NCI-H2107 (cell line): ENCODE results near the gene HEG1.

Source experiments
- DNase-seq: peaks from one replicate; lab custom pipeline; 2025; lab: John Stamatoyannopoulos, UW

HEG1 gene

GRCh38 chr3:125045194-125045593, 10.6 kb downstream of the HEG1 start:
- DNase-seq, result no peak

GRCh38 chr3:125043599-125044151, 12.1 kb downstream of the HEG1 start:
- no peak for DNase-seq

GRCh38 chr3:125042725-125043406, 12.9 kb downstream of the HEG1 start:
- DNase-seq, result no peak

- DNase-seq, result no peak
Measured at GRCh38 chr3:125039131-125040100, 16.4 kb downstream of the HEG1 start.

- DNase-seq, result no peak
Measured at GRCh38 chr3:125037498-125038150, 18.2 kb downstream of the HEG1 start.

GRCh38 chr3:125035217-125035616, 20.6 kb downstream of the HEG1 start:
- DNase-seq, result no peak

GRCh38 chr3:125033616-125034015, 22.2 kb downstream of the HEG1 start:
- no peak for DNase-seq

GRCh38 chr3:125033135-125033534, 22.7 kb downstream of the HEG1 start:
- DNase-seq, result no peak

- no peak for DNase-seq
Measured at GRCh38 chr3:125032683-125033082, 23.1 kb downstream of the HEG1 start.

- no peak for DNase-seq
Measured at GRCh38 chr3:125032100-125032643, 23.6 kb downstream of the HEG1 start.

GRCh38 chr3:125031544-125031943, 24.3 kb downstream of the HEG1 start:
- DNase-seq, result no peak

- DNase-seq, result no peak
Measured at GRCh38 chr3:125028657-125029056, 27.1 kb downstream of the HEG1 start.

- no peak for DNase-seq
Measured at GRCh38 chr3:125025642-125026041, 30.2 kb downstream of the HEG1 start.

GRCh38 chr3:125024817-125025216, 31.0 kb downstream of the HEG1 start:
- DNase-seq, result no peak

GRCh38 chr3:125023833-125024555, 31.8 kb downstream of the HEG1 start:
- no peak for DNase-seq

- DNase-seq, result no peak
Measured at GRCh38 chr3:125022206-125022605, 33.6 kb downstream of the HEG1 start.

- no peak for DNase-seq
Measured at GRCh38 chr3:125019271-125019670, 36.5 kb downstream of the HEG1 start.

- no peak for DNase-seq
Measured at GRCh38 chr3:125017406-125017805, 38.4 kb downstream of the HEG1 start.

GRCh38 chr3:125014570-125015179, 41.1 kb downstream of the HEG1 start:
- no peak for DNase-seq

- no peak for DNase-seq
Measured at GRCh38 chr3:125013095-125013494, 42.7 kb downstream of the HEG1 start.

- no peak for DNase-seq
Measured at GRCh38 chr3:125011941-125012340, 43.9 kb downstream of the HEG1 start.
